T47D (cell line): Measurements from ENCODE around the gene LANCL1.

Source experiments
- DNase-seq, 2 experiments: peaks; one replicate each; pipeline versions ENCODE4 v3.0.0 to v3.0.0-alpha.2; 2011 to 2012; ENCODE audit warnings: low read depth in 1 of 2, low spot score in 1 of 2
- JUND ChIP-seq: IDR thresholded peaks from 2 replicates; pipeline ENCODE4 v1.6.1; 2012; ENCODE audit warnings: low read depth
- in situ Hi-C: cut with HindIII; loops from 2 replicates; pipeline ENCODE4 v1.10.0; 2016; ENCODE audit warnings: low sequenced_read_pairs, low pct_unique_long_range_greater_than_20kb

Gene LANCL1

GRCh38 chr2:210410542-210410941 lies 66.0 kb downstream of the LANCL1 start:
- DNase-seq: no peak
- no peak for TF ChIP-seq JUND
- in situ Hi-C loops: no loop called here

GRCh38 chr2:210399440-210400041 lies 77.0 kb downstream of the LANCL1 start:
- peak in 1 of 2 experiments; percentile 15 for DNase-seq
- TF ChIP-seq JUND: no peak
- in situ Hi-C loops: no loop called here

- DNase-seq: no peak
- TF ChIP-seq JUND: no peak
- in situ Hi-C loops: no loop called here
These were observed 84.1 kb downstream of the LANCL1 start for GRCh38 chr2:210392469-210392881.

GRCh38 chr2:210389856-210390255 lies 86.7 kb downstream of the LANCL1 start:
- no peak for TF ChIP-seq JUND
- in situ Hi-C loops: no loop called here
- DNase-seq: no peak

- no peak for TF ChIP-seq JUND
- in situ Hi-C loops: no loop called here
- DNase-seq: no peak
These were observed 88.4 kb downstream of the LANCL1 start for GRCh38 chr2:210388148-210388547.

GRCh38 chr2:210387074-210387473 lies 89.5 kb downstream of the LANCL1 start:
- in situ Hi-C loops: no loop called here
- no peak for TF ChIP-seq JUND
- DNase-seq: no peak
